Measurements from ENCODE around the gene CAPSL.

- no peak for TF ChIP-seq CTCF (conservative IDR thresholded peaks at IDR 0.05)
- no peak for TF ChIP-seq EZH2 (IDR thresholded peaks at IDR 0.05; ENCODE audit: low read depth)
Observed at GRCh38 chr5:35884773-35885172, 53.6 kb downstream of the CAPSL start.

Data from PC-9 (cell line).